GM23338 (cell line): ENCODE measurements around the gene PDE7B. TPM values are rescaled to one million over a fixed set of nuclear protein-coding genes. Genes with fewer than 3 reads are reported as not detected.

Experiments
- ATAC-seq: fragments of 200-7000 bp; cut with Tn5 transposase; 3 replicates; pipeline ENCODE4 v1.9.1; 2020
- DNase-seq: peaks from one replicate; pipeline ENCODE4 v3.0.0-alpha.2; 2015; ENCODE audit warnings: low spot score
- H2AFZ ChIP-seq: fragments of 200-600 bp; sonication (generic); 2 replicates; pipeline ENCODE4 v1.8.0; 2016; ENCODE audit warnings: antibody characterized with exemption, mild to moderate bottlenecking, moderate library complexity
- H3F3A ChIP-seq: fragments of 200-600 bp; sonication (generic); replicated peaks from 2 replicates; pipeline ENCODE4 v1.8.0; 2017; ENCODE audit warnings: antibody characterized with exemption, mixed run types, low read depth
- H3K27ac ChIP-seq: fragments of 200-600 bp; sonication (generic); 2 replicates; pipeline ENCODE4 v1.6.1; 2016; ENCODE audit warnings: low read depth
- H3K27me3 ChIP-seq: fragments of 200-600 bp; sonication (generic); 2 replicates; pipeline ENCODE4 v1.8.0; 2016; ENCODE audit warnings: mild to moderate bottlenecking, mixed run types, moderate library complexity; ENCODE audit not compliant: insufficient read depth
- H3K36me3 ChIP-seq: fragments of 200-600 bp; sonication (generic); 2 replicates; pipeline ENCODE4 v1.8.0; 2016; ENCODE audit warnings: mild to moderate bottlenecking; ENCODE audit not compliant: insufficient read depth
- H3K4me1 ChIP-seq: fragments of 200-600 bp; sonication (generic); 2 replicates; pipeline ENCODE4 v1.8.0; 2016; ENCODE audit warnings: mild to moderate bottlenecking, moderate library complexity; ENCODE audit not compliant: insufficient read depth
- H3K4me2 ChIP-seq: fragments of 200-600 bp; sonication (generic); 2 replicates; pipeline ENCODE4 v1.7.1; 2017; ENCODE audit warnings: mixed run types
- H3K4me3 ChIP-seq: fragments of 200-600 bp; sonication (generic); 2 replicates; pipeline ENCODE4 v1.6.1; 2016; ENCODE audit warnings: mixed run types
- H3K79me2 ChIP-seq: fragments of 200-600 bp; sonication (generic); replicated peaks from 2 replicates; pipeline ENCODE4 v1.8.0; 2017; ENCODE audit warnings: mild to moderate bottlenecking; ENCODE audit not compliant: insufficient read depth
- H3K9me2 ChIP-seq: fragments of 200-600 bp; sonication (generic); 2 replicates; pipeline ENCODE4 v1.8.0; 2017; ENCODE audit not compliant: insufficient read depth
- H4K20me1 ChIP-seq: fragments of 200-600 bp; sonication (generic); replicated peaks from 2 replicates; pipeline ENCODE4 v1.8.0; 2017; ENCODE audit warnings: mild to moderate bottlenecking; ENCODE audit not compliant: insufficient read depth
- H3K27ac Mint-ChIP-seq: 2 replicates; pipeline ENCODE4 v1.8.0; 2020; ENCODE audit warnings: inconsistent platforms, mild to moderate bottlenecking, moderate library complexity, mixed read lengths
- H3K27me3 Mint-ChIP-seq: 3 replicates; pipeline ENCODE4 v1.8.0; 2022; ENCODE audit warnings: low read depth, mild to moderate bottlenecking, moderate library complexity, mixed read lengths, inconsistent platforms; ENCODE audit not compliant: insufficient read depth, poor library complexity
- H3K36me3 Mint-ChIP-seq: 3 replicates; pipeline ENCODE4 v1.8.0; 2021; ENCODE audit warnings: low read depth, mild to moderate bottlenecking, inconsistent platforms, moderate library complexity, mixed read lengths
- H3K4me1 Mint-ChIP-seq: 3 replicates; pipeline ENCODE4 v1.8.0; 2020; ENCODE audit warnings: mild to moderate bottlenecking, inconsistent platforms, mixed read lengths
- H3K4me3 Mint-ChIP-seq: 3 replicates; pipeline ENCODE4 v1.8.0; 2021; ENCODE audit warnings: moderate library complexity, mild to moderate bottlenecking, inconsistent platforms, mixed read lengths
- H3K9me3 Mint-ChIP-seq: 3 replicates; pipeline ENCODE4 v1.8.0; 2020; ENCODE audit warnings: moderate library complexity, mild to moderate bottlenecking, inconsistent platforms, mixed read lengths
- CREB1 ChIP-seq: fragments of 250-450 bp; sonication (Bioruptor Pico); IDR thresholded peaks from 2 replicates; pipeline ENCODE4 v1.5.0; 2020; ENCODE audit warnings: low read depth, mild to moderate bottlenecking, moderate library complexity
- EZH2 ChIP-seq: fragments of 200-600 bp; sonication (generic); IDR thresholded peaks from one replicate; pipeline ENCODE4 v1.8.0; 2017; ENCODE audit warnings: antibody characterized with exemption, mild to moderate bottlenecking, low read depth; ENCODE audit not compliant: unreplicated experiment
- EZH2phosphoT487 ChIP-seq: fragments of 200-600 bp; sonication (generic); IDR thresholded peaks from one replicate; pipeline ENCODE4 v1.8.1; 2018; ENCODE audit warnings: antibody characterized with exemption; ENCODE audit not compliant: unreplicated experiment
- JUNB ChIP-seq: IDR thresholded peaks from one replicate; pipeline ENCODE4 v1.6.1; 2016; ENCODE audit warnings: antibody characterized with exemption; ENCODE audit not compliant: unreplicated experiment
- NANOG ChIP-seq: IDR thresholded peaks from 2 replicates; pipeline ENCODE4 v1.6.1; 2016; ENCODE audit warnings: antibody characterized with exemption, borderline replicate concordance
- POLR2AphosphoS5 ChIP-seq: IDR thresholded peaks from 2 replicates; pipeline ENCODE4 v1.6.1; 2016; ENCODE audit warnings: antibody characterized with exemption, low read depth
- REST ChIP-seq: IDR thresholded peaks from one replicate; pipeline ENCODE4 v1.6.1; 2018; ENCODE audit warnings: antibody characterized with exemption; ENCODE audit not compliant: unreplicated experiment
- STAT1 ChIP-seq: IDR thresholded peaks from one replicate; pipeline ENCODE4 v1.6.1; 2016; ENCODE audit warnings: antibody characterized with exemption; ENCODE audit not compliant: unreplicated experiment
- ZNF114 ChIP-seq: fragments of 250-450 bp; sonication (Bioruptor Pico); IDR thresholded peaks from 2 replicates; pipeline ENCODE4 v1.5.0; 2020; ENCODE audit warnings: mild to moderate bottlenecking, moderate library complexity
- ZNF331 ChIP-seq: fragments of 250-450 bp; sonication (Bioruptor Pico); IDR thresholded peaks from 2 replicates; pipeline ENCODE4 v1.5.0; 2020; ENCODE audit warnings: low read depth, mild to moderate bottlenecking, moderate library complexity
- ZNF462 ChIP-seq: fragments of 250-450 bp; sonication (Bioruptor Pico); IDR thresholded peaks from 2 replicates; pipeline ENCODE4 v1.5.0; 2020; ENCODE audit warnings: mild to moderate bottlenecking, moderate library complexity
- polyA plus RNA-seq: library from polyadenylated mRNA; unstranded; fragments of >200 nt; fragmentation: Nextera tagmentation; extraction: Ambion mirVana; gene quantifications from 2 replicates; pipeline ENCODE4 v1.2.1, GENCODE V29; 2016
- total RNA-seq: library from RNA; depleted of rRNA; stranded (reverse); fragments of >200 nt; shearing (Covaris generic); gene quantifications from 2 replicates; pipeline ENCODE4 v1.2.3, GENCODE V29; 2014
- TF ChIP-seq, protein P1 (sequence below): IDR thresholded peaks from 2 replicates; pipeline ENCODE4 v1.6.1; 2016; ENCODE audit warnings: antibody characterized with exemption
- TF ChIP-seq, protein P2 (sequence below), 2 experiments: fragments of 200-600 bp in 1 of 2; sonication (generic) in 1 of 2; conservative IDR thresholded peaks; 2 replicates each; pipeline versions ENCODE4 v1.5.1 to v1.6.1; 2016 to 2017; ENCODE audit warnings: antibody characterized with exemption in 2 of 2, low read depth in 2 of 2, mild to moderate bottlenecking in 2 of 2, moderate library complexity in 1 of 2

Gene PDE7B
- total and polyA plus RNA-seq, 2 experiments from 2014 or later = 0.07 TPM; not detected in 1

DNA sequence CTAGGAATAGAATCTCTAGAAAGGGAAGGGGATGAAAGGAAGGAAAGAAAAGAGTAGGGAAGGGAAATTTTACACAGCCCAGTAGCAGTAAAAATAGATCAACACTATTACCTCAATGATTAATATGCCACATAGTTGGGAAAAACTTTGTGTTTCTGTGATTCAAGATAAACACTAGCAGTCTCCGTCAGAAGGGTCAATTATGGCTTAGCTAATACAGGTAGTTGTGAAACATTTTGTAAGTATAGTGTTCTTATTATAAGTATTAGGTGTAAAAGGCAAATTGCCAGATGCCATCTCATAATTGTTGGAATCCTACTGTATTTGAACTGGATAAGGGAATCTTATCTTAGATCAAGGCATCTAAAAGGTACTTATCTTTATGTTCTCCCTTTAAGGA is 232.9 kb downstream of the PDE7B start:
- Mint-ChIP-seq H3K9me3 (no peaks in the 10 kb centered on the region), H3K27ac (no peak overlapping the region), H3K4me3 (no peak overlapping the region), H3K36me3 (no peaks in the 10 kb centered on the region), H3K4me1 (no peaks in the 10 kb centered on the region), H3K27me3 (peaks cover 3% of the 10 kb centered on the region)
- Histone ChIP-seq H3K4me3 (no peak overlapping the region), H3K4me2 (no peak overlapping the region), H3F3A (no peaks in the 10 kb centered on the region), H3K9me2 (no peaks in the 10 kb centered on the region), H3K79me2 (no peaks in the 10 kb centered on the region), H3K4me1 (no peaks in the 10 kb centered on the region), H3K27me3 (no peaks in the 10 kb centered on the region), H3K27ac (no peak overlapping the region), H4K20me1 (no peaks in the 10 kb centered on the region), H2AFZ (no peak overlapping the region), H3K36me3 (no peaks in the 10 kb centered on the region)
- ATAC-seq (no peak), DNase-seq (no peak)
- TF ChIP-seq EZH2 (no peak), NANOG (no peak), ZNF462 (CRISPR knock-in tag) (no peak), EZH2phosphoT487 (no peak), JUNB (no peak), CREB1 (CRISPR knock-in tag) (no peak), POLR2AphosphoS5 (no peak), ZNF331 (CRISPR knock-in tag) (no peak), STAT1 (no peak), ZNF114 (CRISPR knock-in tag) (no peak), REST (no peak)
- TF ChIP-seq, protein P1, sequence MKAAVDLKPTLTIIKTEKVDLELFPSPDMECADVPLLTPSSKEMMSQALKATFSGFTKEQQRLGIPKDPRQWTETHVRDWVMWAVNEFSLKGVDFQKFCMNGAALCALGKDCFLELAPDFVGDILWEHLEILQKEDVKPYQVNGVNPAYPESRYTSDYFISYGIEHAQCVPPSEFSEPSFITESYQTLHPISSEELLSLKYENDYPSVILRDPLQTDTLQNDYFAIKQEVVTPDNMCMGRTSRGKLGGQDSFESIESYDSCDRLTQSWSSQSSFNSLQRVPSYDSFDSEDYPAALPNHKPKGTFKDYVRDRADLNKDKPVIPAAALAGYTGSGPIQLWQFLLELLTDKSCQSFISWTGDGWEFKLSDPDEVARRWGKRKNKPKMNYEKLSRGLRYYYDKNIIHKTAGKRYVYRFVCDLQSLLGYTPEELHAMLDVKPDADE = no peak
- TF ChIP-seq, protein P2, sequence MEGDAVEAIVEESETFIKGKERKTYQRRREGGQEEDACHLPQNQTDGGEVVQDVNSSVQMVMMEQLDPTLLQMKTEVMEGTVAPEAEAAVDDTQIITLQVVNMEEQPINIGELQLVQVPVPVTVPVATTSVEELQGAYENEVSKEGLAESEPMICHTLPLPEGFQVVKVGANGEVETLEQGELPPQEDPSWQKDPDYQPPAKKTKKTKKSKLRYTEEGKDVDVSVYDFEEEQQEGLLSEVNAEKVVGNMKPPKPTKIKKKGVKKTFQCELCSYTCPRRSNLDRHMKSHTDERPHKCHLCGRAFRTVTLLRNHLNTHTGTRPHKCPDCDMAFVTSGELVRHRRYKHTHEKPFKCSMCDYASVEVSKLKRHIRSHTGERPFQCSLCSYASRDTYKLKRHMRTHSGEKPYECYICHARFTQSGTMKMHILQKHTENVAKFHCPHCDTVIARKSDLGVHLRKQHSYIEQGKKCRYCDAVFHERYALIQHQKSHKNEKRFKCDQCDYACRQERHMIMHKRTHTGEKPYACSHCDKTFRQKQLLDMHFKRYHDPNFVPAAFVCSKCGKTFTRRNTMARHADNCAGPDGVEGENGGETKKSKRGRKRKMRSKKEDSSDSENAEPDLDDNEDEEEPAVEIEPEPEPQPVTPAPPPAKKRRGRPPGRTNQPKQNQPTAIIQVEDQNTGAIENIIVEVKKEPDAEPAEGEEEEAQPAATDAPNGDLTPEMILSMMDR (conservative IDR thresholded peaks at IDR 0.05; ENCODE audit: low read depth in 2 of 2) = no peak
